SIG-M5 treated with dmso at 0.1 percent for 504 hours (cell line): ENCODE results near the gene FCGBP.
"Not testable (repeated sequence)": the region's sequence is repeated elsewhere in the genome, so short reads cannot be mapped to it uniquely, and the experiment has no call there.

Source experiments
- DNase-seq: peaks from one replicate; lab custom pipeline; 2025; ENCODE audit not compliant: unreplicated experiment; lab: John Stamatoyannopoulos, UW

FCGBP gene

DNA sequence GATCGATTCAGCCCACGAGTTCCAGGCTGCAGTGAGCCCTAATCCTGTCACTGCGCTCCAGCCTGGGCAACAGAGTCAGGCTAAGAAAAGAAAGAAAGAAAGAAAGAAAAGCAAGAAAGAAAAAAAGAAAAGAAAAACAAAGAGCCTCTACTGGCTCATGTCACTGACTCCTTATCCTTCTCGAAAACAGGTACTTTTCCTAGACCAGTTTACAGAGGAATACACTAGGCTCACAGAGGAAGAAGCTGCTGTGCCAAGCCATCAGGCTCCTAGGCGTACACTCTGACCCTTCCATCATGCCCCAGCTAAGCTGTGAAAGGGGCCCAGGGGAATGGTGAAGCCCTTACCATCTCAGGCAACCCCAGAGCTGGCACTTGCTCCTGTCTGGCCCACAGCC is 41.9 kb downstream of the FCGBP start:
- DNase-seq: not testable (repeated sequence)

DNA sequence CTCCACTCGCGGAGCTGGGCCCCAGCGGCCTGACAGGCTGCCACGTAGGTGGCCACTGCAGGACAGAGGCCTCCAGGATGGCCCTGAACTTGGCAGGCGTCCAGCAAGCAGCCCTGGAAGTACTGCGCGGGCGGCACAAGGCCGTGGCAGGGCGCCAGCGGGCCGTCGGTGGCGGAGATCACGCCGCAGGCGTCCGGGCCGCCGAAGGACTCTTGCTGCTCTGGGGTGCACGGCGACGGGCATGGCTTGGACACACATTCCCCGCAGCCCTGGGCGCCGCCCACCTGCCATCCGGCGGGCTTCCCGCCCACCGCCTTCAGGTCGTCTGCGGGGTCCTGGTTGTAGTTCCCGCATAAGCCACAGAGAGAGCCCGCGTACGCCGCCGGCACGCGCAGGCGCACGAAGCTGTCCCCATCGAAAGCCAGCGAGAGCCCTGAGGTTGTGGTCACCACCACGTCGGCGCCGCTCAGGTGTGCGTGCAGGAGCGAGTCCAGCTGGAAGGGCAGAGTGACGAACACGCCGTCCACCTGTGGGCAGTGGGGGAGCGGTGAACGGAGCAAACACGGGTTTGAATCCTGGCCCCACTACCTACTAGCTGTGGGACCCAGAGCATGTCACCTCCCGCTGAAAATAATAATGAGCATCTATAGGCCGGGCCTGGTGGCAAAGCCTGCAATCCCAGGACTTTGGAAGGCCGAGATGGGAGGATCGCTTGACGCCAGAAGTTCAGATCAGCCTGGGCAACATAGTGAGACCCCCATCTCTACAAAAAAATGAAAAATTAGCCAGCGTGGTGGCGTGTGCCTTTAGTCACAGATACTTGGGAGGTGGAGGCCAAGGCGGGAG is 42.6 kb downstream of the FCGBP start:
- not testable (repeated sequence) for DNase-seq

DNA sequence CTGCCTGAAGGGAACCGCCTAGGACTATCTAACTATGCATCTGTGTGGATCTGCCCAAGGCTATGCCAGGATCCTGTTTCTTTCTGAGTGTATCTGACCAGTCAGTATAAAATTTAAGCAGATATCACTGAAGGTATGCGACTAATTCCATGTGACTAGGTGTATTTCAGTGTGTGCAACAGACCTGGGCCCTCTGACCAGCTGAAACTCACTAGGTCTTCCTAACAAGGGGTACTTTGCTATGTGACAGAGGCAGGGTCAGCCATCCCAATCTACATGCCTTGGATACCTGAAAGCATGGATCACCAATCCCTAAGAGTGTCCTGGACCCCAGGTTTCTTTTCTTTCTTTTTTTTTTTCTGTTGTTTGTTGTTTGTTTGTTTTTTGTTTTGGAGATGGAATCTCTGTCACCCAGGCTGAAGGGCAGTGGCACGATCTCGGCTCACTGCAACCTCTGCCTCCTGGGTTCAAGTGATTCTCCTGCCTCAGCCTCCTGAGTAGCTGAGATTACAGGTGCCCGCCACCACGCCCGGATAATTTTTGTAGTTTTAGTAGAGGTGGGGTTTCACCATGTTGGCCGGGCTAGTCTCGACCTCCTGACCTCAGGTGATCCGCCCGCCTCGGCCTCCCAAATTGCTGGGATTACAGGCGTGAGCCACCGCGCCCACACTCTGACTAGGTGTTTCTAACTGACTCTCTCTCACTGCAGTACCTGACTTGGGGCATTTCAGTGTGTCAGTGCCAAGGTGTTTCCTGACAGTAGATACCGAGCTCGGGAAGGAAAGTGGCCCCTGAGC is 43.5 kb downstream of the FCGBP start:
- no peak for DNase-seq

DNA sequence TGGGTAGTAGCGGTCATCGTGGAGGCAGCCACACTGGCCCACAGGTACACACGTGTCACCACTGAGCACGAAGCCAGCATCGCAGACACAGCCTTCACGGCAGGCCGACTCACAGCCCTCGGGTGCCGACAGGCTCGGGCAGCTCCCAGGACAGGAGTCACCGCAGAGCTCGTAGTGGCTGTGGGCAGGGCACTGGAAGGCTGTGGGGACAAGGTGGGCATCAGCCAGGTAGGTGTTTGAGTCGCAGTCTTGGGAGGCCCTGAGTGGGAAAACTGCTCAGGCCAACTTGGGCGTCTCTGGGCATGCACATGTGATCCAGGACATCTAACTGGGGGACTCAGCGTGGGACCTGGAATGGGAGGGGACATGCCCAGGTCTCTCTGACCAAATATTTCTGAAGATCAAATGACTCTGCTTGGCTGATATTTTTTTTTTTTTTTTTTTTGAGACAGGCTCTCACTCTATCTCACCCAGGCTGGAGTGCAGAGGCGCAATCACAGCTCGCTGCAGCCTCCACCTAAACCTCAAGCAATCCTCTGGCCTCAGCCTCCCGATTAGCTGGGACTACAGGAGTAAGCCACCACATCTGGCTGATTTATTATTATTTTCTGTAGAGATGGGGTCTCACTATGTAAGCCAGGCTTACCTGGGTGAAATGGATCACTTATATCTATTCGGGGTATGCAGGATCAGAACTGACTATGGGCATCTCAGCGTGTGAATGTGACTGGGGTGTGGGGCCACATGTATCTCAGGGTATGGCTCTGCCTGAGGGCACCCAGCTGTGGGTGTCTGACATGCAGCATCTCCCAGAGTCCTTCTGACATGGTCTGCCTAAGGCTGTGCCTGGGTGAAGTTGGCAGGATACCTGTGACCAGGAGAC is 44.3 kb downstream of the FCGBP start:
- DNase-seq: not testable (repeated sequence)

DNA sequence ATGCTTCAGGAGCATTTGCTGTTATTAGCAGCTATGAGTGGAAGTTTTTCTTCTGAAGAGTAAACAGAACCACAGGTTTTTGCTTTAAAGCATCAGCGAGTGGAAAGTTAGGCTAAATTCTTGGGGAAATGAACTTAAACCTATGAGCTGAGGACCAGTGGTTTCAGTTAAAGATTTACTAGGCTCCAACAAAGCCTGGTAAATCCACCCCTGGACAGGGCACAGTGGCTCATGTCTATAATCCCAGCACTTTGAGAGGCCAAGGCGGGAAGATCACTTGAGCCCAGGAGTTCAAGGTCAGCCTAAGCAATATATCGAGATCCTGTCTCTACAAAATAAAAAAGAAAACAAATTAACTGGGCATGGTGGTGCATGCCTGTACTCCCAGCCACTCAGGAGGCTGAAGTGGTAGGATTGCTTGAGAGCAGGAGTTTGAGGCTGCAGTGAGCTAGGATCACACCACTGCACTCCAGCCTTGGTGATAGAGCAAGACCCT is 46.9 kb downstream of the FCGBP start:
- DNase-seq: not testable (repeated sequence)

DNA sequence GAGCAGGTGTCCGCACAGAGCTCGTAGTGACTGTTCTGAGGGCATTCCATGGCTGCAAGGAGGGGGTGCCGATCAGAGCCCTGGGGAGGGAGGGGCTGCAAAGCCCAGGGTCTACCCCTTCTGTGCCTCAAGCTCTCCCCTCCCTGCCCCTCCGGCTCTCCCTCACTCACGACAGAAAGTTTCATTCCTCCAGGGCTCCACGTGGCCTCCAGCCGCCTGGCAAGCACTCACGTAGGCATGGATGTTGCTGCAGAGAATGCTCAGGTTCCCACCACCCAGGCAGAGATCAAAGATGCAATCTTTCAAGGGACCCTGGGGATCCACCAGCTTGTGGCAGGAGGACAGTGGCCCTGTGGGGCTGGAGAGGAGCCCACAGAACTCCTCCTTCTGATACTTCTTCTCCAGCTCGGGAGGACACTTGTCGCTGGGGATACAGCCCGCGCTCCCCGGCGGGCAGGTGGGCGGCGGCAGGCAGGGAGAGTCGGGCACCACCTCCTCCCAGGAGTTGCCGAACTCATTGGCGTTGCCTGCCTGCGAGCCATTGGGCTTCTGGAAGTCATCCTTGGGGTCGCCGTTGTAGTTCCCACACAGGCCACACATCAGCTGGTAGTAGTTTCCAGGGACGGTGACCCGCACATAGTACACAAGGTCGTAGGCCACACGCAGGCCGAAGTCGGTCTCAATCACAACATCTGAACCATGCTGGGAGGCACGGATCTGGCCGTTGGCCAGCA is 48.4 kb downstream of the FCGBP start:
- not testable (repeated sequence) for DNase-seq

DNA sequence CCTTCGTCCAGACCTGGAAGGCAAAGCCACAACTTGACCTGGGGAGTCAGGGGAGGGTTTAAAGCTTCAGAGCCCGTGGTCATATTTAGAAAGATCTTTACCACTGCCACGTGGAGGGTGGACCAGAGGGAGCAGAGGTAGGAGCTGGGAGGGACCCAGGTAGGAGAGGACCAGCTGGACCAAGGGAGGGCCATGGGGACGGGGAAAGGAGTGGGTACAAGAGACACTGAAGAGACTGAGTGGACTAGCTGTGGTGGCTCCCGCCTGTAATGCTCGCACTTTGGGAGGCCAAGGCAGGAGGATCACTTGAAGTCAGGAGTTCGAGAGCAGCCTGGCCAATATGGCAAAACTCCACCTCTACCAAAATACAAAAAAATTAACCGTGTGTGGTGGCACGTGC is 49.7 kb downstream of the FCGBP start:
- not testable (repeated sequence) for DNase-seq
